Thyroid gland (tissue), 4 donors: Measurements from ENCODE around the gene TPCN1. TPM values are rescaled to one million over a fixed set of nuclear protein-coding genes. Genes with fewer than 3 reads are reported as not detected.

Experiments used
- DNase-seq, 2 donors: peaks; one replicate each; pipeline ENCODE4 v3.0.0-alpha.2; 2019
- H3K27ac ChIP-seq, 3 donors: fragments of 200-600 bp; sonication (generic); 1 replicate in 2 of 3; 2 replicates in 1 of 3; pipeline ENCODE4 v1.5.1; 2016 to 2019; ENCODE audit warnings: mild to moderate bottlenecking in 1 of 3, moderate library complexity in 1 of 3
- H3K27me3 ChIP-seq: fragments of 200-600 bp; sonication (generic); one replicate; pipeline ENCODE4 v1.5.1; 2019
- H3K36me3 ChIP-seq, 2 donors: fragments of 200-600 bp; sonication (generic); one replicate each; pipeline ENCODE4 v1.5.1; 2016 to 2019
- H3K4me1 ChIP-seq, 2 donors: fragments of 200-600 bp; sonication (generic); one replicate each; pipeline ENCODE4 v1.5.1; 2017 to 2019
- H3K4me3 ChIP-seq, 3 donors: fragments of 200-600 bp; sonication (generic); replicated peaks in 1 of 3; 1 replicate in 2 of 3; 2 replicates in 1 of 3; pipeline ENCODE4 v1.5.1; 2016; ENCODE audit warnings: mild to moderate bottlenecking in 1 of 3
- H3K9me3 ChIP-seq: fragments of 200-600 bp; sonication (generic); one replicate; pipeline ENCODE4 v1.5.1; 2017
- CTCF ChIP-seq, 6 experiments: fragments of 200-600 bp in 3 of 6; fragments of 450-650 bp in 3 of 6; sonication (generic) in 3 of 6; IDR thresholded peaks; one replicate each; pipeline ENCODE4 v1.5.1; 2016 to 2019; ENCODE audit warnings: antibody characterized with exemption in 6 of 6, mild to moderate bottlenecking in 2 of 6, inconsistent platforms in 1 of 6, moderate library complexity in 1 of 6
- POLR2A ChIP-seq, 2 donors: fragments of 450-650 bp; IDR thresholded peaks; one replicate each; pipeline ENCODE4 v1.6.1; 2017; ENCODE audit warnings: antibody characterized with exemption in 2 of 2, mild to moderate bottlenecking in 2 of 2, moderate library complexity in 1 of 2
- WGBS, 2 donors: methylation state at CpG; one replicate each; pipeline ENCODE4 v1.1.5; 2017; 5-methylcytosine and 5-hydroxymethylcytosine counted together
- intact Hi-C: fragments of 100-400 bp; cut with DNase I; formaldehyde crosslinking; loops from one replicate; pipeline ENCODE4 v1.15.1; 2023
- total RNA-seq, 4 donors: library from RNA; depleted of rRNA; stranded (reverse); fragments of >200 nt; gene quantifications; one replicate each; pipeline ENCODE4 v1.2.3, GENCODE V29; 2016

TPCN1 gene
- total RNA-seq, 4 donors from 2014 or later: 58.3 to 135 (median 109) TPM

GRCh38 chr12:113270709-113271009 is 49.4 kb downstream of the TPCN1 start:
- TF ChIP-seq POLR2A (IDR thresholded peaks at IDR 0.05) (no peak), CTCF (IDR thresholded peaks at IDR 0.05) (no peak)
- Histone ChIP-seq H3K36me3 (peaks cover 63 to 78% of the 10 kb centered on the region in 2 donors), H3K27ac (peak overlapping the region in 1 of 3 donors; percentile 77), H3K4me3 (no peak overlapping the region), H3K27me3 (no peaks in the 10 kb centered on the region), H3K4me1 (peaks cover 14 to 21% of the 10 kb centered on the region in 2 donors), H3K9me3 (no peaks in the 10 kb centered on the region)
- 95 to 98% methylated on average over 11 of the region's 11 CpGs for WGBS, 2 donors
- no peak for DNase-seq
- intact Hi-C loops: no loop called here

- H3K27ac ChIP-seq: peak overlapping the region; percentile 51 to 79 (median 77)
- DNase-seq: peak in 1 of 2 donors; percentile 48
- H3K27me3 ChIP-seq: no peaks in the 10 kb centered on the region
- H3K4me1 ChIP-seq: peaks cover 14 to 21% of the 10 kb centered on the region in 2 donors
- TF ChIP-seq POLR2A (IDR thresholded peaks at IDR 0.05) (no peak), CTCF (IDR thresholded peaks at IDR 0.05) (no peak)
- no peaks in the 10 kb centered on the region for H3K9me3 ChIP-seq
- H3K4me3 ChIP-seq: no peak overlapping the region
- intact Hi-C loops: no loop called here
- peaks cover 62 to 78% of the 10 kb centered on the region in 2 donors for H3K36me3 ChIP-seq
- 69 to 81% methylated on average over 10 of the region's 10 CpGs for WGBS, 2 donors
These were observed 50.2 kb downstream of the TPCN1 start for GRCh38 chr12:113271466-113271852.

GRCh38 chr12:113271853-113272561 is 50.7 kb downstream of the TPCN1 start:
- H3K4me1 ChIP-seq: peaks cover 14 to 21% of the 10 kb centered on the region in 2 donors
- no peak for TF ChIP-seq POLR2A (IDR thresholded peaks at IDR 0.05)
- no peak for TF ChIP-seq CTCF (IDR thresholded peaks at IDR 0.05)
- 56 to 69% methylated on average over 10 to 12 of the region's 12 CpGs for WGBS, 2 donors
- no peaks in the 10 kb centered on the region for H3K9me3 ChIP-seq
- H3K36me3 ChIP-seq: peaks cover 64 to 78% of the 10 kb centered on the region in 2 donors
- H3K27me3 ChIP-seq: no peaks in the 10 kb centered on the region
- peak overlapping the region; percentile 51 to 79 (median 77) for H3K27ac ChIP-seq
- intact Hi-C loops: no loop called here
- no peak overlapping the region for H3K4me3 ChIP-seq
- DNase-seq: peak in 1 of 2 donors; percentile 52

GRCh38 chr12:113273053-113273725 is 51.9 kb downstream of the TPCN1 start:
- peaks cover 70 to 82% of the 10 kb centered on the region in 2 donors for H3K36me3 ChIP-seq
- no peak for DNase-seq
- peaks cover 14 to 21% of the 10 kb centered on the region in 2 donors for H3K4me1 ChIP-seq
- H3K9me3 ChIP-seq: no peaks in the 10 kb centered on the region
- peak overlapping the region in 1 of 3 donors; percentile 79 for H3K27ac ChIP-seq
- no peak for TF ChIP-seq POLR2A (IDR thresholded peaks at IDR 0.05)
- TF ChIP-seq CTCF (IDR thresholded peaks at IDR 0.05): no peak
- intact Hi-C loops: no loop called here
- H3K27me3 ChIP-seq: no peaks in the 10 kb centered on the region
- H3K4me3 ChIP-seq: no peak overlapping the region
- 92 to 98% methylated on average over 13 of the region's 13 CpGs for WGBS, 2 donors

GRCh38 chr12:113274848-113275247 is 53.6 kb downstream of the TPCN1 start:
- intact Hi-C loops: no loop called here
- H3K36me3 ChIP-seq: peaks cover 60 to 77% of the 10 kb centered on the region in 2 donors

More at GRCh38 chr12:113274848-113275247, 53.6 kb downstream of the TPCN1 start:
- Histone ChIP-seq H3K27ac (no peak overlapping the region), H3K27me3 (no peaks in the 10 kb centered on the region), H3K4me1 (peaks cover 14 to 21% of the 10 kb centered on the region in 2 donors), H3K4me3 (no peak overlapping the region), H3K9me3 (no peaks in the 10 kb centered on the region)
- WGBS, 2 donors: 95 to 96% methylated on average over 8 of the region's 8 CpGs
- DNase-seq: no peak
- TF ChIP-seq CTCF (IDR thresholded peaks at IDR 0.05) (no peak), POLR2A (IDR thresholded peaks at IDR 0.05) (no peak)
